Raji (cell line): ENCODE data around the gene COX5B.

ENCODE experiments used
- POLR2A ChIP-seq: IDR thresholded peaks from 2 replicates; pipeline ENCODE4 v1.6.1; 2011; ENCODE audit warnings: low read depth, low read length, control low read depth; ENCODE audit not compliant: insufficient read depth

Gene COX5B, protein sequence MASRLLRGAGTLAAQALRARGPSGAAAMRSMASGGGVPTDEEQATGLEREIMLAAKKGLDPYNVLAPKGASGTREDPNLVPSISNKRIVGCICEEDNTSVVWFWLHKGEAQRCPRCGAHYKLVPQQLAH

GRCh38 chr2:97645695-97646629, at the start of gene COX5B:
Gene COX5B, plus strand, starts transcription at chr2:97646062. Its CDS starts 25 bp downstream, at chr2:97646087.
- peak; percentile 96 for TF ChIP-seq POLR2A

GRCh38 chr2:97617911-97618310, 28.0 kb upstream of the COX5B start:
- no peak for TF ChIP-seq POLR2A

DNA sequence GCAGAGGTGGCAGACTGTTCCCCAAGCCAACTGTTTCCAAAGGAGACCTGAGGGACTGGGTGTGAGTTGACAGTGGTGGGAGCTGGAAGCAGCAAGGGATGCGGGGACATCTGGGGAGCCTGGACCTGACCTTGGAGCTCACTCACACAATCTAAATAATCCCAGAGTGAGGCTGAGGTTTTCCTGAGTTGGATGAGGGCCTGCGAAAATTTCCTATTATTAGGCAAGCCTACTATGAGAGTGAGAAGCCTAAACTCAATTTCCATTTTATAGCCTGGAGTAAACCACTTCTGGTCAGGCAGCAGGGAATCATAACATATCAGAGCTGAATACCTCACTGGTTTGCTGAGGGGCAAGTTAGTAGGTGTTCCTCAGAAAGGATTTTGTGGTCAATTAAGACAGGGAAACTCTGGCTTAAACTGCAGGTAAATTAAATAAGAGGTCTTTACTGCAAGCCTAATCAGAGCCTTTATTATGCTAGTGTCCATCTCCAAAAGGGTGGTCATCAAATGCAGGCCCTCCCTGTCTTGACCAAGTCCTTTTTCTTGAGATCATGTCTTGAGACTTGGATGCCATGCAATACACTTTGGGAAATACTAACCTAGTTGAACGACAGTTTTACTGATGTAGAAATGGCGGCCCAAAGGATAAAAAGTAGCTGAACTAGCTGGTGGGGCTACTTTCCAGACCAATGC, 1.7 kb upstream of the COX5B start:
- no peak for TF ChIP-seq POLR2A

DNA sequence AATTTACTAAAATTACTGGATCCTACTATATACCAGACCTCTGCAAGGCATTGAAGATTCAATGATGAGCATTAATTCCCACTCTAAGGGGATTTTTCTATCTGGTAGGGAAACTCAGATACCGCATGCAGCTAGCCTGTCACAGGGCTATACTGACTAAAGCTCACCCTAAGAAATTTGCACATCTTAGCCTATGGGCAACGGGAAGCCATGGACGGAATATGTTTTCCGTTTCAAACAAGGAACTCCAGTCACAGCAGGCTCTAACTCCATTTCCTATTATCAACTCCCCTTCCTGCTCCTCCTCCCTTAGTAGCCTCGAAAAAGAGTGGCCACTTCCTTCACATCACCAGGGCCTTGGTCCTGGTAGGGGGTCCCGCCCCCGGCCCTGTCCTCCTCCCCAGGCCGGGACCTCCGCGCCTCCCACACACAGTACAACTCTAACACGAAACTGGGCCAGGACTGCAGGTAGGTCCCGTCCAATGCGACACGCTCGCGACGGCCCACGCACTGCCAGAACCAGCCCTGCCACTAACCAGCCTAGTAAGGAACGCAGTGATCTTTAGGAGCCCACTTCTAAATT, 659 bp upstream of the COX5B start:
- no peak for TF ChIP-seq POLR2A

GRCh38 chr2:97646977-97647376, 1.1 kb downstream of the COX5B start:
- no peak for TF ChIP-seq POLR2A

DNA sequence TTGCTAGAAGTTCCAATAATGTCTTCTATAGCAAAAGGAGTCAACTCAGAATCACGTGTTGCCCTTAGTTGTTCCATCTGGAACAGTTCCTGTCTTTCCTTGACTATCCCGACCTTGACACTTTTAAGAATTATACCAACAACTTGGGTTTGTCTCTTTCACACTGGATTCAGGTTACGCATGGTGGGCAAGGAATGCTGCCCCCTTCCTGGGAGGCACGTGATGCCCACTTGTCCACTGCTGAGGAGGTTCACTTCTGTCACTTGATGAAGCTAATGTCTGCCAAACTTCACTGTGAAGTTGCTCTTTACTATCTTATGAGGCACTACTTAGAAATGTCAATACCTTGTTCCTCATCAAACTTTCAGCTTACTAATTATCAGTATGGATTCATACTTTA, 5.3 kb downstream of the COX5B start:
- no peak for TF ChIP-seq POLR2A

DNA sequence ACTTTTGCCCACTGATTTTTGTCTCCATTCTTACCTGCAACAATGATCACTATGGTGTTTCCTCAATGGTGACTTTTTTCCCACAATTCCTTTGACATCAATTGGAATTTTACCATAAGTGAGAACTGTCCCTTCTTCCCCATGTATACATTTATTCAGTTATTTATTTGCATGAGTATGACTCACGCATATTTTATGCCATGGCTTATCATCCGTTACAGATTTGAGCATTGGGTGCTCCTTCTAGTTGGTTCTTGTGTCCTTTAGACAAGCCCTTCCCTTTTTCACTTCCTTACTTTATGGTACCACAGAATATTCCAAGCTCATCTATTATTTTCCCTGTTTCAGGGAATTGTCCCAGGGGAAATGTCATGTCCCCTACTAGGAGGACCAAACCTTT, 7.6 kb downstream of the COX5B start:
- no peak for TF ChIP-seq POLR2A

DNA sequence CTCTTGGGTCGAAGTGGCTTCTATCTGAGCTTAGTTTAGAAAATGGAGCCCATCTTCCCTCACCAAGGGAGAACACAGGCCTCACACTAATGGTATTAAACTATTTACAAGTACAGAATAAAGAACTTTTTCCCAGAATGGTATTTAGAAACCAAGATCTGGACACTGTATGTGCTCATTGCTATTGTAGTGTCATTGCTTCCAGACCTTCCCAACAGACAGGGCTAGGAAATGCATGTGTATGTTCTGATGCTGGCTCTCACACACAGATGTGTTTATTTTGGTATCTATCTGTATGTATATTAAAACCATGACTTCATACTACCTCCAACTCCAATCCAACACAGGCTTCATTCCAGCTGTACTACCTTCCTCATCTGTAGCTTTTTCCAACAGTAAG, 8.0 kb downstream of the COX5B start:
- TF ChIP-seq POLR2A: no peak

DNA sequence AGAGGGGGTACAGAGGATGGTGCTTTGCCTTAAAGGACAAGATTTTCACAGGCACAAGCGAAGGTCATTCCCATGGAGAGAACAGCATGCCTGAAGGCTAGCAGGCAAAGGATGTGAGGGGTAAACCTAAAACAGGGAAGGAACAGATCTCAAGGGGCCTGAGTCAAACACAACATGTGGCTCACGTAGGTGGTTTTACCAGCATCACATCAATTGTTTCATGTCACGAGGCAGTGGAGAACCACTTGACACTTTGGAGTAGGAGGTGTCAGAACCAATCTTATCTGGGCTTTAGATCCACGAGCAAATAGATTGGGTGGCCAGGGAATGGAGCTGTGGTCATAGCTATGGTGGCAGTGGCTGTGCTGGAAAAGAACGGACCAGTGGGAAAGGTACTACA, 8.4 kb downstream of the COX5B start:
- TF ChIP-seq POLR2A: no peak

- TF ChIP-seq POLR2A: no peak
Observed at GRCh38 chr2:97654791-97655190, 8.9 kb downstream of the COX5B start.

DNA sequence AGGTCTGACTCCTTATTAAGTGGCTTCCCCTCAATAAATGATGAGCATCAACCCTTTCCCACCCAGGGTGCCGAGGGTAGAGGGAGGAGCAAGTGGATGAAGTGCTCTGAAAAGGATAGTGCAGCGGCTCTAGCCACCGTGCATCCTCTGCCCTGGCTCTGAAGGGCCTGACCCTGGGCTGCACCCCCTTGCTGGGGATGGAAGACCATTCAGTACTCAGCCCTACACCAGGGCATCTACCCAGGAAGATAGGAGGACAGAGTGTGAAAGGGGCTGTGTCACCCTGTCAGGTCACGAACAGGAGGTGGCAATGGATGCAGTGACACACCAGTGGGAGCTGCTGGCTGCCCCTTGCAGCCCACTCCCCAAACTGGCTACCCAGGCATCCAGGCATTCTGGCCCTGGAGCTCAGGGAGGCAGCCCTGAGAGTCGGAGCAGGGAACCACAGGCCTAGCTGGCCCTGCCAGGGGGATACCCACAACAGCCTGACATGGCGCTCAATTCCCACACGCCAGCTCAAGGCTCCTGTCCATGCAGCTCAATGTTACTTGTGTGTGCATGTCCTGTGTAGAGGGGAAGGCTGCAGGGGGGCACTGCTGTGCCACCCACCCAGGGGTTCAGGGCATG, 10.4 kb downstream of the COX5B start:
- no peak for TF ChIP-seq POLR2A

DNA sequence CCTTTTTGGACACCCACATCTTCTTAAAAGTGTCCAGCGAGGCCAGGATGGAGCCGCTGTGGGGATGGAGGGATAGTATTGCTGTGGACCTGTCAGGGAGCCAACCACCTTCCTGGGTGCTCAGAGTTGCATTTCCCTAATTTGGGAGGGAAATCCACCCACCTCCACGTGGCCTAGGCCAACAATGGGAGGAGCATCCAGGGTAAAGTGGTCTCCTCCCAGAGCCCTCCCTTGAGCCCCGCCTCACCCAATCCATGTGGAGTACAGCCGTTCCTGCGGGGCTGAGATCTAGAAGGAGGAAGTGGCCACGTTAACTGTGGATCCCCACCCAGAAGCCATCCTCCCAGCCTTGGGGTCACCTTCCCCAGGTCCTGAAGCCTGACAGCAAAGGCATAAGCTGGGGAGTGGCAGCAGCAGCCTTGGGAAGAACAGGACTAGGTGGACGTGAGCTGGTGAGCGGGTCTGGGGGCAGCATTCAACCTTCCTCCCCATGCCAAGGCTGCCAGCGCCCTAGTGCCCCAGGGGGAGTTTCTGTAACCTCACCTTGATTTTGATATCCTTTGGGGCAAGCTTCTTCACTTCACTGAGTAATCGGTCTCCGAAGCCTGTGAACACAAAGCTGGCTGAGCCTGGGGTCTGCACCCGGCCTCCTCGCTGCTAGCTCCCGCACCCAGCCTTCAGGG, 11.2 kb downstream of the COX5B start:
- TF ChIP-seq POLR2A: no peak

- TF ChIP-seq POLR2A: no peak
Observed at GRCh38 chr2:97657986-97658690, 12.3 kb downstream of the COX5B start.

GRCh38 chr2:97658691-97659157, 12.9 kb downstream of the COX5B start:
- no peak for TF ChIP-seq POLR2A
